HG03175 (cell line): ENCODE results near the gene SYT2.

Experiments
- ATAC-seq: cut with Tn5 transposase; IDR thresholded peaks from one replicate; pipeline ENCODE4 v1.9.1; 2021; ENCODE audit warnings: mild to moderate bottlenecking, moderate library complexity; ENCODE audit not compliant: unreplicated experiment

Gene SYT2

DNA sequence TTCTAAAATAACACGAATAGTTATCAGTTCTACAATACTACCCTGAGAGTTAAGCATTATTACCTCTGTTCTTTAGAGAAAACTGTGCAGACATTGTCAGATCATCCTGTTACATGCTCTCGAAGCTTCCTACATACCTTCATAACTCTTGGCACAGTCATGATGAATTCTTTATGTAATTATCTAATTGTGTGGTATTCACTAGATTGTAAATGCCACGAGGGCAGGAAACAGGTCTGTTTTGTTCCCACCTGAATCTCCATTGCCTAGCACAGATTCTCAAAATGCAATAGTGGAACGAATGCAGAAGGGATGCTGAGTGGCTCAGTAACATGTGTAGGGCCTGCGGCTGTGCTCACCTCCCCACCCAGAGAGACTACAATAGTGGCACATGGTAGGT, 3.4 kb downstream of the SYT2 start:
- no peak for ATAC-seq

DNA sequence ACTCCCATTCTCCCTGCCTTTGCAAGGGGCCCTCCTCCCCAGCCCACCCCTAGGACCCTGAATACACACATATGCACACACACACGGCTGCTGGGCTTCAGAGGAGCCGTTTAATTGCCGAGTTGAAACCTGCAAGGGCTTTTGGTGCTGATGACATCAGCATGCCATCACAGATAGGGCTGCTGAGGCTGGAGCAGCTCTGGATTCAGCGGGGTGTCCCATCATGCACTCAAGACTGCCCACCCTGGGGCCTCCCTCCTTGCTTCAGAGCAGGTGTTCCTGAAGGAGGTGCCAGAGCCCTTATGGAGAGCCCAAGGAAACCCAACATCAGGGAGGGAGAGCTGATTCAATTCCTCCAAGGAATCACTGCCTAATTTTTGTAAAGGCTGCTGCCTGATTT, 5.7 kb downstream of the SYT2 start:
- no peak for ATAC-seq

DNA sequence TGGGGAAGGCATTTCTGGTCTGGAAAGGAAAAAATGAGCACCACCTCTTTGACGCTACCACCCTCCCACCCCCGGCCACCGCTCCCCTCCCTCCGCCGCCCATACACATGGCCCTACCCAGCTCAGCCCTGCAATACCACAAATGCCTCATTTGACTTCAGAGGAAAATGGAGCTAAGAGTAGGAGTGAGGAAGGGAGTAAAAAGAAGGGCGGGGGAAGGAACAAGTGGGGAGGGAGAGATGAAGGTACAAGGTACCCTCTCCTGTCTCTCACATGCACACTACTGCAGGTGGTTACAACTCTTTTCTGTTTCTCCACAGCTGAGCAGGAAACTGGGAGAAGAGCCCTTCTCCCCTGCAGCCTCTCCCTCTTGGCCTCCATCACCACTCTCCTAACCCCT, 7.1 kb downstream of the SYT2 start:
- no peak for ATAC-seq

GRCh38 chr1:202702088-202702487, 8.2 kb downstream of the SYT2 start:
- no peak for ATAC-seq

DNA sequence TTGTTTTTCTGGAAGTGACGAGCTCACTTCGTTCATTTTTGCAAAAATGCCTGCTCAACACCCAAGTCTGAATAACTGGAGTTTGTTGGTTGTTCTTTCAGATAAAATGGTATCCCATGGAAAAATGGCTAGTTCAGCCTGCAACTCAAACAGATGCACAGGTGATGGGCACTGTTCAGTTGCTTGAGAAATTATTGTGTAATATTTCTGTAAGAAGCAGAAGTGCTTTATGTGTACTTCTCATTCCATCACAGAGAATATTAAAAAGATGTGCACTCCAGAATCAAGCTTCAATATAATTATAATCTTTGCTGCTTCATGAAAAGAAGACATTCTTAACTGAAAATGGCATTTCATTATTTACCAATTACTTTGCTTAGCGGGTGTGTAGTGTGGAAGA, 9.1 kb downstream of the SYT2 start:
- ATAC-seq: no peak

DNA sequence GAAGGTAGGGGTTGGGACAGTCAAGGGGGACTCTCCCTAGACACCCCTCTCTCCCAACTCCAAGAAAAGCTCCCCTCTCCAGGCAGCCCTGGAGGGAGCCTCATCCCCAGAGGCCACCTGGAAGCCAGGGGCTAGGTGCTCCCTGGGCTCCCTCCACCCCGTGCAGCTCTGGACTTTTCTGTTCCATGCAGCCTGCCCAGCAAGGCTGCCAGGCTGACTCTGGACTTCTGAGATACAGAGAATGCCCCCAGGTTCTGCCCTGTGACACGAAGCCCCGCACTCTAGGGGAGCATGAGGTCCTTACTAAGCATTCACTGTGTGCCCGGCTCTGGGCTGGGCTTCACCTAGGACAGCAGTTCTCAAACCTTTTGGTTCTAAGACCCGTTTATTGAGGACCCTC, 10.2 kb downstream of the SYT2 start:
- no peak for ATAC-seq

DNA sequence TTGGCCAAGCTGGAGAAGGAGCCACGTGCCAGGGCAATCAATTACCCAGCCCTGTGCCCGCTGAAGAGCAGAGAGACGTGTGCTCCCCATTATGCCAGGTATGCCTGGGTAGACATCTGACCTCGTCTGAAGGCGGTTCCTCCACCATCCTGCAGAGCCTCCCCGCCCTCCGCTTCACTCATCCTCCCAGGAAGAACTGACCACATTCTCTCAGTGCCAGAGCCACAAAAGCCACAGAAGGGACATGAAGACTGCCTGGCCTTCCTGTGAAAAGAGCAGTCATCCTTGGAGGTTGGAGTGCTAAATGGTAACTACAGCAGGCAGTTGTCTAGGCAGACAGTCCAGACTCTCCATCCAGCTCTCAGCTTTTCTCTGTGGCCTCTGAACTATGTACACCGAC, 12.0 kb downstream of the SYT2 start:
- no peak for ATAC-seq

DNA sequence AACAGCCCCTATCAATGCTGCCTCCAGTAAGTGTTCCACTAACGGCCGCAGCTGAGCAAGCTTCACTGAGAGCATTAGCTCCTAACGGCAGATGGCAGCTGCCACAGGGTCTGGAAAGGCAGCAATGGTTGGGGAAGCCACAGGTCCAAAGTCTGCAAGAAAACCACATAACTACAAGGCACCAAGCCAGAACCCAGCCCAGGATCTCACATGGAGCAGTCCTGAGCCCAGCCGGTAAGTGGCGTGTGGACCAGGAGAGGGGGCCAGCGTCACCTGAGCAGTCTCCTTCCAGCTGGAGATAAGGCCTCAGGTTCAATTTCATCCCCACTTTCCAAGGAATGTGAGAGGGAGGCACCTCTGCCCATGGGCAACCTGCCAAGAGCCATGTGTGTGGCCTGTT, 13.2 kb downstream of the SYT2 start:
- ATAC-seq: no peak

GRCh38 chr1:202694314-202694713, 15.9 kb downstream of the SYT2 start:
- ATAC-seq: no peak

DNA sequence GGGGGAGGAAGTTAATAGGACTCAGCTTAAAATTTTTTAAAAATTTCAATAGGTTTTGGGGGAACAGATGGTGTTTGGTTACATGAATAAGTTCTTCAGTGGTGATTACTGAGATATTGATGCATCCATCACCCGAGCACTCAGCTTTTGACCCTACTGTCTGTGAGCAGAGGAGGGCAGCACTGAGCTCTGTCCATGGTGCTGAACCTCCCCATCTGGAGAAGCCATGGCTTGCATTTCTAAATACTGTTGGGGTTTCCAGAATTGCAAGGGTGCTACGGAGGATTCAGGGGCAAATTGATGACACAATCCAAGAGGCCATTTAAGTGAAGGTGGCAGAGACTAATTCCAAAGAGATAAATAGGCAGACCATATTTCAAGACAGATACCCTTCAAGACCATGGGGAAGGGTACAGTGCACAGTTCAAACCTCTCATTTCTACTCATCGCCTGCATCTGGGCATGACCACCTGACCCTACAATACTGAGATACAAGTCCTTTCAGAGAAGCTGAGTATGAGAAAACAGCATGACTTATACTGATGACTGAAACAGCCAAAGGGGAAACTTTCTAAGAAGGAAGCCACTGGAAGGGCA, 17.2 kb downstream of the SYT2 start:
- ATAC-seq: no peak

GRCh38 chr1:202691816-202692215, 18.4 kb downstream of the SYT2 start:
- ATAC-seq: no peak

DNA sequence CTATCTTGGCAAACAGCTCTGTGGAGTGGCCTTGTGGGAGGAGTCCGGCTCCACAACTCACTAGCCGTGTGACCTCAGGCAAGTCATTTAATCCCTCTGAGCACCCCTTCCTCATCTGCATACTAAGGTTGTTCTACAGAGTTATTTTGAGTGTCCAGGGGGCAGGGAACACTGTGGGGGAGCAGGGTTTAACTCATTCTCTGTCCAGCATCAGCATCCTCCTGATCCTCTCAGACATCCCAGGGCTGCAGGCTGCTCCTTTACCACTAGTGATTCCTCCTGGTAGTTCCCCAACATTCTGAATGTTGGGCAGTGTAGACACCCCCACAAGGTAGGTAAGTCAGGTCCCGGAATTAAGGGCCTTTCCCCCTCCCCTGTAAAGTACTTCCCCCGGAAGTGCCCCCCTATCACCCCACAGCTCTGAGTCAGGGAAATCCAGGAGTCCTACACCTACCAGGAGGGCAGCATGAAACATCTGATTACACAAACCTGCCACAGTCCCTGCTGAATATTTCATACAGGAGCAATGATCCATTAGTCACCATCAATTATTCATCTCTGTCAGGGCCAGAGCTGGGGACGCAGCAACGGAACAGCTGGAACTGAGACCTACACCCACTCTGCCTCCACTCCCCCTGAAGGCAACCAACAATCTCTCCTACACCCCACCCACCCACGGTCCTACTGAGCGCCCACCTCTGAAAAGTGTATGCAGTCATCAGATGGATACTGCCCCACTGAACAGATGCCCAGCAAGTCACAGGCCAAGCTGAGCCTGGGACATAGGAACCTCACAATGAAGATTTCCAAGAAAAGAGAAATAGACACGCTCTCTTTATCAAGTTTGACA, 20.5 kb downstream of the SYT2 start:
- ATAC-seq: no peak

- ATAC-seq: no peak
Measured at GRCh38 chr1:202689082-202689481, 21.2 kb downstream of the SYT2 start.

GRCh38 chr1:202688401-202688800, 21.9 kb downstream of the SYT2 start:
- no peak for ATAC-seq

DNA sequence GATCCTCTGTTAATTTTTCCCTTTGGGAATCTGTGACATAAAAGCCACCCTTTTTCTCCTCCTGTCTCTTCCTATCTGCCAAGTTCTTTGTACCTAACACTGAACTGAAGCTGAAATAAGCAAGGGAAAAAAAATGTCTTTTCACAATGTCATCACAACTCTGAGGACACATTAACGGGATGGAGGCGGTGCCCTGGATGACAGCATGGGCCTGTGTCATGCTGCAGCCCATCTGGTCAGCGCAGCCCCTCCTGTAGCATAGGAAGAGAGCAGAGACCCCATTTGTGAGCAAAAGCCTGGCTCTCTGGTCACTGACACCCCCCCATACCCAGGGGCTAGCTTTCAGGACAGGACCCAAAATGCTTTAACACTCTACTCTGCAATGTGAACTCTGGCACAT, 22.5 kb downstream of the SYT2 start:
- no peak for ATAC-seq

DNA sequence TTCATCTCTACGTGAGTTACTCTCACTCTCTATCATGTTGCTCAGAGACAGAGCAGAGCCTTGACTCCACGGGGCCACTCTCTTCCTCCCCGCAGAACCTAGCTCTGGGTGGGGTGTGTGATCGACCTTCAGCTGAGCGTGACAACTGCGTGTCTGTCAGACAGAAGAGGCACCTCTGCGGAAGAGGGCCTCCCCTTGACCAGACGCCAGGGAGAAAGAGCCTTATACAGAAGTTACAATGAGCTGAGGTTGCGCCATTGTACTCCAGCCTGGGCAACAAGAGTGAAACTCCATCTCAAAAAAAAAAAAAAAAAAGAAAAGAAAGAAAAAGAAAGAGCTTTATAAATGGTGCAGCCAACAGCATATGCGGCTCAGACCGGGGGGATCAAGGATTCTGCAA, 22.9 kb downstream of the SYT2 start:
- no peak for ATAC-seq

- ATAC-seq: no peak
Measured at GRCh38 chr1:202685641-202686040, 24.6 kb downstream of the SYT2 start.

- ATAC-seq: no peak
Measured at GRCh38 chr1:202684716-202685115, 25.5 kb downstream of the SYT2 start.

GRCh38 chr1:202683029-202683428, 27.2 kb downstream of the SYT2 start:
- ATAC-seq: no peak

DNA sequence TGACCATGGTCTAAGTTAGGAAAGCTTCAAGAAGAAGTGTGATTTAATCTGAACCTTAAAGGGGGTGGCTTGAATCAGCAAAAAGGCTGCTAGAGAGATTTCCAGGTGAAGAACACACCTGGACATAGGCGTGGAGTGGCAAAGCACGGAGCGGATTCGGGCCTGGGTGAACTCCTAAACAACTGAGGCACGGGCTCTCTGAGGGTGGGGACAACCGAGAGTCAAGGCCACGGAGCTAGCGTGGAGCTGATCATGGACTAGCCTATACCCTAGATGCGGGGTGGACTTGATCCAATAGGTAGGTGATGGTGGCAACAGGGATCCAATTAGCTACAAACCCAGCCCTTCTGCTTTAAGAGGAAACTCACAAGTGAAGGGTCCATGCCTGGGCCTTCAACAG, 27.8 kb downstream of the SYT2 start:
- ATAC-seq: no peak

GRCh38 chr1:202681736-202682420, 28.4 kb downstream of the SYT2 start:
- no peak for ATAC-seq
